GM21367 (cell line): ENCODE results near the gene RS1.

Experiments used
- ATAC-seq: cut with Tn5 transposase; IDR thresholded peaks from one replicate; pipeline ENCODE4 v1.9.1; 2021; ENCODE audit not compliant: unreplicated experiment

The RS1 gene

GRCh38 chrX:18672008-18672407 lies at the start of gene RS1:
TSS of gene RS1 (minus strand) at chrX:18672108. CDS start at chrX:18672068, 40 bp downstream.
- ATAC-seq, result no peak

GRCh38 chrX:18719852-18720251 lies 47.9 kb upstream of the RS1 start:
- ATAC-seq, result no peak

GRCh38 chrX:18714910-18715309 lies 43.0 kb upstream of the RS1 start:
- no peak for ATAC-seq

GRCh38 chrX:18709833-18710232 lies 37.9 kb upstream of the RS1 start:
- no peak for ATAC-seq

GRCh38 chrX:18707426-18708049 lies 35.6 kb upstream of the RS1 start, which contains the start of gene PPEF1:
TSS of gene PPEF1 (plus strand) at chrX:18707645. CDS start at chrX:18707781, 136 bp downstream.
- ATAC-seq, result no peak

- ATAC-seq, result no peak
Observed at GRCh38 chrX:18702362-18703195, 30.7 kb upstream of the RS1 start.

- ATAC-seq, result no peak
Observed at GRCh38 chrX:18701621-18702361, 29.9 kb upstream of the RS1 start.

GRCh38 chrX:18698737-18699650 lies 27.1 kb upstream of the RS1 start:
- ATAC-seq, result no peak

- ATAC-seq, result no peak
Observed at GRCh38 chrX:18696653-18697052, 24.7 kb upstream of the RS1 start.

- ATAC-seq, result no peak
Observed at GRCh38 chrX:18692541-18692940, 20.6 kb upstream of the RS1 start.

GRCh38 chrX:18691431-18691830 lies 19.5 kb upstream of the RS1 start:
- no peak for ATAC-seq

GRCh38 chrX:18687856-18688495 lies 16.1 kb upstream of the RS1 start:
- ATAC-seq, result no peak

- ATAC-seq, result no peak
Observed at GRCh38 chrX:18682979-18683387, 11.1 kb upstream of the RS1 start.

- no peak for ATAC-seq
Observed at GRCh38 chrX:18681996-18682395, 10.1 kb upstream of the RS1 start.

- no peak for ATAC-seq
Observed at GRCh38 chrX:18677161-18677869, 5.4 kb upstream of the RS1 start.

- ATAC-seq, result no peak
Observed at GRCh38 chrX:18676470-18676869, 4.6 kb upstream of the RS1 start.

- no peak for ATAC-seq
Observed at GRCh38 chrX:18676050-18676449, 4.1 kb upstream of the RS1 start.

GRCh38 chrX:18674788-18675735 lies 3.2 kb upstream of the RS1 start:
- ATAC-seq, result peak; percentile 79
